Measurements from ENCODE around the gene FAT4. TPM values are rescaled to one million over a fixed set of nuclear protein-coding genes. Genes with fewer than 3 reads are reported as not detected.
A peak's percentile ranks its signal among the peaks of the same experiment; 100 is the strongest.

FAT4 gene
- total and polyA plus RNA-seq, 2 of the 8 experiments (the other 6 are each of a cell fraction or from before 2014, with no cell fraction given) = 1.3 to 5.3 TPM

DNA sequence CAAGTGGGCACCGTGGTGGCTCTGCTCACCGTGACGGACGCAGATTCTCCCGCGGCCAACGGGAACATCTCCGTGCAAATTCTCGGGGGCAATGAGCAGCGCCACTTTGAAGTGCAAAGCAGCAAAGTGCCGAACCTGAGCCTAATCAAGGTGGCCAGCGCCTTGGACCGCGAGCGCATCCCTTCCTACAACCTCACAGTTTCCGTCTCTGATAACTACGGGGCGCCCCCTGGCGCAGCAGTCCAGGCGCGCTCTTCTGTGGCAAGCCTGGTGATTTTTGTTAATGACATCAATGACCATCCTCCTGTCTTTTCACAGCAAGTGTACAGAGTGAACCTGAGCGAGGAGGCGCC, 2.7 kb downstream of the FAT4 start (continued):
- TF ChIP-seq GABPA (IDR thresholded peaks at IDR 0.05; ENCODE audit: borderline replicate concordance, insufficient read depth, low read length) (no peak), EP300 (IDR thresholded peaks at IDR 0.05; ENCODE audit: borderline replicate concordance in 1 of 2, low read depth in 2 of 2, low read length in 2 of 2) (no peak), JUN (IDR thresholded peaks at IDR 0.05; ENCODE audit: low read depth, low read length) (no peak), TBP (IDR thresholded peaks at IDR 0.05; ENCODE audit: low read depth, low read length) (no peak), CHD2 (IDR thresholded peaks at IDR 0.05; ENCODE audit: low read length) (no peak), EGR1 (IDR thresholded peaks at IDR 0.05; ENCODE audit: borderline replicate concordance, low read depth, low read length) (no peak), KDM4A (IDR thresholded peaks at IDR 0.05; ENCODE audit: low read depth, low read length, severe bottlenecking) (peak; percentile 47), GTF2F1 (IDR thresholded peaks at IDR 0.05; ENCODE audit: borderline replicate concordance, low read depth, low read length) (no peak), CEBPB (IDR thresholded peaks at IDR 0.05; ENCODE audit: low read depth, low read length) (no peak), KDM1A (IDR thresholded peaks at IDR 0.05; ENCODE audit: borderline replicate concordance, low read length) (peak; percentile 8; the same call in 1 of the 2 replicates), TEAD4 (IDR thresholded peaks at IDR 0.05; ENCODE audit: low read depth, low read length) (no peak), JUND (IDR thresholded peaks at IDR 0.05; ENCODE audit: low read length) (no peak), ASH2L (IDR thresholded peaks at IDR 0.05; ENCODE audit: low read length) (peak; percentile 67), SIN3A (conservative IDR thresholded peaks at IDR 0.05 in 1 of 2, IDR thresholded peaks at IDR 0.05 in 1 of 2; ENCODE audit: low read depth in 1 of 2, low read length in 2 of 2) (no peak), YY1 (IDR thresholded peaks at IDR 0.05; ENCODE audit: low read depth, low read length) (no peak), TAF7 (optimal IDR thresholded peaks at IDR 0.05; ENCODE audit: borderline replicate concordance, low read depth, low read length) (no peak), CTBP2 (IDR thresholded peaks at IDR 0.05; ENCODE audit: borderline replicate concordance, insufficient read depth, insufficient read length, low read length) (peak; percentile 57), SUZ12 (IDR thresholded peaks at IDR 0.05; ENCODE audit: low read length) (no peak), RXRA (IDR thresholded peaks at IDR 0.05; ENCODE audit: insufficient read depth, low read depth, low read length) (no peak), BCL11A (IDR thresholded peaks at IDR 0.05; ENCODE audit: low read depth in 2 of 2, low read length in 2 of 2) (no peak), MAFK (IDR thresholded peaks at IDR 0.05; ENCODE audit: low read depth, low read length) (no peak)
- TF ChIP-seq, protein P1, sequence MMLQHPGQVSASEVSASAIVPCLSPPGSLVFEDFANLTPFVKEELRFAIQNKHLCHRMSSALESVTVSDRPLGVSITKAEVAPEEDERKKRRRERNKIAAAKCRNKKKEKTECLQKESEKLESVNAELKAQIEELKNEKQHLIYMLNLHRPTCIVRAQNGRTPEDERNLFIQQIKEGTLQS (IDR thresholded peaks at IDR 0.05; ENCODE audit: insufficient read depth, low read depth, low read length) = 0 out of 2 replicates have a peak, but pooled peaks have one; percentile 5
- TF ChIP-seq, protein P2, sequence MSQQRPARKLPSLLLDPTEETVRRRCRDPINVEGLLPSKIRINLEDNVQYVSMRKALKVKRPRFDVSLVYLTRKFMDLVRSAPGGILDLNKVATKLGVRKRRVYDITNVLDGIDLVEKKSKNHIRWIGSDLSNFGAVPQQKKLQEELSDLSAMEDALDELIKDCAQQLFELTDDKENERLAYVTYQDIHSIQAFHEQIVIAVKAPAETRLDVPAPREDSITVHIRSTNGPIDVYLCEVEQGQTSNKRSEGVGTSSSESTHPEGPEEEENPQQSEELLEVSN (IDR thresholded peaks at IDR 0.05) = no peak; the same call in 1 of the 2 replicates
